Pons (tissue), 1 donor: ENCODE measurements around the gene CDH13.

ENCODE experiments used
- DNase-seq: peaks from one replicate; pipeline ENCODE4 v3.0.0-alpha.2; 2016; ENCODE audit warnings: low spot score

CDH13 gene

DNA sequence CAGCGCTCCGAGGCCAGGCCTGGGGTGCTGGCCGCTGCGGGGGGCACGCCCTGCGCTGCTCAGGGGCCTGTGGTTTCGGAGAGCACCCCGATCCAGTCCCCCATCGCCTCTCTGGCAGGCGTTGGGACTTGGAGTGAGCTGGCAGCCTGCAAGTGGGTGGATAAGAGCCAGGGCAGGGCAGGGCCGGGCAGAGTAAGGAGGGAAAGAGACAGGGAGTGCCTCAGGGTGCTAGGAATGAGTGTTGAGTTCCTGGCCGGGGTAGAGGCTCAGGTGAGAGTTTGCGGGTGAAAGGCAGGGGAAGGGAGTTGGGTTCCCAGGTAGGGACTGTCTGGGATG, 1.3 kb downstream of the CDH13 start:
- DNase-seq: no peak

DNA sequence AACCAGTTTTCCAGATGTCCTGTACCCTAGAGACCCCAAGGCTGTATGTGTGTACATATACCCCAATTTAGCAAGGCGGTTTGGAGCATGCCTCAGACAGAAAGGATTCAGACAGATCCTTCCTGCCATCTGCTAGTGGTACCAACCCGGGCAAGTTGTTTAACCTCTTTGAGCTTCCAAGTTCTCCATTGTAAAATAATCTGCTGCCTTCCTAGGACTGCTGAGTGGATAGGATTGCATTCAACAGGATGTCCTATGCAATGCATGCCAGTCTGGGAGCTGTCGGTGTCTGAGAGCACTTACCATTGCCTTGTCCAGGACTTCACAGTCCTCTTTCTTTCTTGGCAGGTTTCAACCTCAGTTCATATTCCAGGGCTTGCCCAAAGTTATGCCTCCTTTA, 1.9 kb downstream of the CDH13 start:
- no peak for DNase-seq

DNA sequence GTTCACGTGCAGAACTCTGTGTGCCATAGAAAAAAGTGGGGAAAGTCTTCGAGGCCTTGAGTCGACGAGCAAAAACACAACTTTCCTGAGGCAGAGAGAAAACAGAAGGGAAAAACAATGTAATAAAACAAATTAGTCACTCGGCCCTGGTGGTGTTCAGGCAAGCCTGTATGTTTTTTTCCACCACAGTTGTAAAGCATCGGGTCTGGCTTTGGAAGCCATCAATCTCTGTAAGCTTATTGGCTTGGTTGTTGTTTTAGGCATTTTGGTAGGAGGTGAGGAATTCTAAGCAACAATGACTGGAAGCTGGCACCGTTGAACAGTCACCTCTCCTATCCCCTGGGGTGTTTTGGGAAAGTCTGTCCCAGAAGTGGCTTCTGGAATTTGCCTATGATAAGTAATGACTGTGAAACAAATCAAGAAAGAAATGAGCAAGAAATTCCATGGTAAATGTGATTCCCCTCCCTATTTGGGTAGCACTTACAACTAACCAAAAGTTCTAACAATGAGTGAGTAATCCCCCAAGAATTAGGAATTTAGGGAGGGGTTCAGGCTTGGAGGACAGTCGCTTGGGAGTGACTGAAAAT, 2.8 kb downstream of the CDH13 start:
- no peak for DNase-seq

DNA sequence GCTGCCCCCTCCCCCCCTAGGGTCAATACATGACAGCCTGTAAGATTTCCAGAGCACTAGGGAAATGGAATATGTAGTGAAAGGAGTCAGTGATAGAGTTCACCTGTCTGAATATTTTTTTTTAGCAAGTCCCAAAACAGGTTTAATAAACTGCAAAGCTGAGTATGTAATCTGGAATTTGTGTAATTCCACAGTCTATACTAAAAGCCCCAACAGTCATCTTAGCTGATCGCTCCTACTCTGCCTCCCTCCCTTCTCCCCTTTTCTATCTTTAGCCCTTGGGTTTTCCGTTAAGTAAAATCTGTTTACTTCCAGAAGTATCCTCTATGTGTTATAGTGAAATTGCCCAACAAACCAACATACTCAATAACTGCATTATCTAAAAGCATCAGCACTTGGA, 3.5 kb downstream of the CDH13 start:
- DNase-seq: no peak

DNA sequence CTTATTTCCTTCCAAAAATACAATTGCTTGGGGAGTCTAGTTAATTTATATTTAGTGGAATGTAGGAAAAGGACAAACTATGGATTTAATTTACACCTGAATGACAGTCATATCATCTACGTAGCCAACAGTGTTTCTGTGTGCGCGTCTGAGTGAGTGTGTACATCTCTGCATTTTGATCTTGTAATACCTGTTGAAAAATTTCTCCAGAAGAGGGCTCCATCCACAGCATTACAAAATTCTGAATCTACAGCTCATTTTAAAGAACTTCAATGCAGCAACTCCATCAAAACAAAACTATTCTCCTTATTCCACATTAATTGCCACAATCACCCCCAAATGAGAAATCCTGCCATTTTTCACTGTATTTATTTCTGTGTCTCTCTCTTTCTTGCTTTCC, 3.9 kb downstream of the CDH13 start:
- no peak for DNase-seq

DNA sequence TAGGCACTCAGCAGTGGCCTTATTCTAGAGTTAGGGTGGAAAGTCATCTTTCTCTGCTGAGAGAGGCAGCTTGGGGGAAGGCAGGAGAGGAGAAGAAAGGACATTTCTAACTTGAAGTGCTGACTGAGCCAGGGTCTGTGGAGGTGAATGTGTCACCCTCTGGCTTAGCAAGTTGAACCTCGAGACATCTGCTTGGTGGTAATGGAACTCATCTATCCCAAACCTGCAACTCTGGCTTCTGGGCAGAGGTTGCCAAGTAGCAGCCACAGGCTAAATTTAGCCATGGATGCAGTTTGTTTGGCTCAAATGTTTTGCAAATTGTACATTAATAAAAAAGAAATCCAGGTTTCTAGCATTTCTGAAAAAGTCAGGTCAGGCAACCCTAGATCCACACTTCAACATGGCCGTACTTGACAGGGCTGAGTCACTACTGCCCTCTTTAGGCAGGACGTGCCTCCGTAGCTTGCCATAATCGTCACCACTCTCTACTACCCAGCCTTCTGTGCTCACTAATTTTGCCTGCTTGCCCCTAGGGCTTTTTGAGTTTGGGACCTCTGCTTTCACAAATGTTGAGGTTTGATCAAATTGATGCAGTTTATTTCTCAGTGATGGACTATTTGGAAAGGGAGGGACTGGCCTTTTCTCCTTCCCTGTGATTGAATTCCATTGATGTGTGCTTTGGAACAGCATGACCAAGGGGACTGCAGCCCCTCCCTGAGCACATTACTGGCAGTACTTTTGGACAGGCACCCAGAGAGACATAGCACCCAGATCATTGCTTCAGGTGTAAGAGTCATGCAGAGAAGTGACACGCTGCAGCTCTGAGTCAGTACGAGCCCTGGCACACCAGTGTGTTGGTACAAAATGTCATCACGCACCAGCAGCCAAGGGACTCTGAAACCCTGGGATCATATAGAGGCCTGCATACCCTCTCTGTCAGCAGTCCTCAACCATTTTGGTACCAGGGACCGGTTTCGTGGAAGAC, 5.2 kb downstream of the CDH13 start:
- DNase-seq: no peak

DNA sequence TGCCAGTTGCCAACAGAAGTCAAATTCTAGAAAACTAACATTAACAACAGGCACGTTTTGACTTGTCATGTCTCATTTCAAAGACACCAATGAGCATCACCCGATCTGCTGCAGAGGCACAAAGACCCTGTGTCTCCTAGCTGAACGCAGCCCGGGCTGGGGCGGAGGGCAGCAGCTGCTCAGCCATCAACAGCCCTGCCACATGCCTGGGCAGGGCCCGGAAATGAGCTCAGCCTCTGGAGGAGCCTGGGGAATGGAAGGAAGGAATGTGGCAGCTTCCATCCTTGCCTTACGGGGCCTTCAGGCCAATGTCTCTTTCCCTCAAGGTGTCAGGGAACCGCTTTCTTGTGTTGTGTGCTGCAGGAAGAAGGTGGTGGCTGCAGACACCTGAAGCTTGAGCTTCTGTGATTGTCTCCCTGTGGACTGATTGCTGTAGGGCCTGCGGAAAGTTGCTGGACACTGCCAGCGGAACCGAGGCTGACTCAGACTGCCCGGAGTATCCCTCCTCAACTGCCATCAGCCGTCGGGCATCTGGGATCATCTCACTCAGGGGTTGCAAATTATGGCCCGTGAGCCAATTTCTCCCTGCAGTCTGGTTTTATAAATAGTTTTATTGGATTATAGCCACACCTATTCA, 7.3 kb downstream of the CDH13 start:
- DNase-seq: peak; percentile 78

DNA sequence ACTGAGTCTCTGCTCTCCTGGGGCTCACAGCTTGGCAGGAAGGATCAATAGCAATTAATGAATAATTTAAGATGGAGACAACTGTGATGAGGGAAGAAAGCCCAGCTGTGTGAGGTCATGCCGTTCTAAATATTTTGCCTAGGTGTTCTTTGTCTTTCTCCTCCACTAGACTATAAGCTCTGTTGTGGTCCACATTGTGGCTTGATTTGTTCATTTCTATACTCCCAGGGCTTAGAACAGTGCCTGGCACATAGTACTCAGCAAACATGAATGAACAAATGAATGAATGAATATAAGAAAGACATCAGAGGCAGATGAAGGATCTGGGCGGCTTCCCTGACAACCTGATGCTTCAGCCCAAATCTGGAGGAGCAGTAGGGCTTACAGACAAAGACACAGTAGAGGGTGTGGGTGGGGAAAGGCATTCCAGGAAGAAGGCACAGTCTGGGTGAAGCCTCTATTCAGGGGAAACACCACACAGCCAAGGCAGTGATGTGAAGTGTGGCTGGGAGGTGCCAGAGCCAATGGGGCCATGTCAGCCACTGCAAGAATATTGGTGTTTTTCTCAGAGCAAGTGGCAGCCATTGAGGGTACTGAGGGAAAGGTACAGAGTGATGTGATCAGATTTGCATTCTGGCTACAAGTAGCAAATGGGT, 8.3 kb downstream of the CDH13 start:
- no peak for DNase-seq

DNA sequence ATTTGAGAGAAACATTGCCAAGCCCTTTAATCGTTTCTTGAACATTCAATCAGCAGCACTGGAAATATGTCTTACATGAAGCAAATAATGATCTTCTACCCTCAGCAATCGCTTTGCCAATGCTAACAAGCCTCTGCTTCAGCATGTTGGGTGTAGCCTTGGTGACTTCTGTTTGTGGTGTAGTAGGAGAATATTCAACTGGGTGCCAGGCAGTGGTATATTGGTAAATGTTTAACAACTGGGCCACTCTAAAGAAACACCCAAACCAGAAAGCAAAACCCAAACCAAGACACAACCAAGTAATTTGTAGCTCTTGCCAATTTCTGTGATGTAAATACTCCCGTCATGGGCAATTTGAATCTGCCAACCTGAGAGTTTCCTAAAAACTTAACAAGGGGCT, 9.7 kb downstream of the CDH13 start:
- DNase-seq: no peak

DNA sequence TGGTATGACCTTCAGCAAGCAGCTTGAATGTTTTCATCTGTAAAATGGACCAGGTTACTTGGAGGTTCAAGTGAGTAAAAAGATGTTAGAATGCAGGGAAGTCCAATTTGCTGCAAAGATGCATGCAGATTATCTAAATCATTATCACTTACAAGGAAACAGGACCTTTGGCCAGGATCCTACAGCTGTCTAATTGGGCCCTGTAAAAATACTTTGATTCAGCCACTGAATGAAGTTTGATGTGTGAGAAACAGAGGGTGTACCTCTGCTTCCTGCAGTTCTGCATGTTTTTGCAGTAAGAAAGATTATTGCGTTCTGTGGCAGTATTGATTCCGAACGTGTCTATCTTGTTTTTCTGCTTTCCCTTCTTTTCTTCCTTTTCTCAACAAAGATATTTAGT, 10.2 kb downstream of the CDH13 start:
- DNase-seq: no peak

DNA sequence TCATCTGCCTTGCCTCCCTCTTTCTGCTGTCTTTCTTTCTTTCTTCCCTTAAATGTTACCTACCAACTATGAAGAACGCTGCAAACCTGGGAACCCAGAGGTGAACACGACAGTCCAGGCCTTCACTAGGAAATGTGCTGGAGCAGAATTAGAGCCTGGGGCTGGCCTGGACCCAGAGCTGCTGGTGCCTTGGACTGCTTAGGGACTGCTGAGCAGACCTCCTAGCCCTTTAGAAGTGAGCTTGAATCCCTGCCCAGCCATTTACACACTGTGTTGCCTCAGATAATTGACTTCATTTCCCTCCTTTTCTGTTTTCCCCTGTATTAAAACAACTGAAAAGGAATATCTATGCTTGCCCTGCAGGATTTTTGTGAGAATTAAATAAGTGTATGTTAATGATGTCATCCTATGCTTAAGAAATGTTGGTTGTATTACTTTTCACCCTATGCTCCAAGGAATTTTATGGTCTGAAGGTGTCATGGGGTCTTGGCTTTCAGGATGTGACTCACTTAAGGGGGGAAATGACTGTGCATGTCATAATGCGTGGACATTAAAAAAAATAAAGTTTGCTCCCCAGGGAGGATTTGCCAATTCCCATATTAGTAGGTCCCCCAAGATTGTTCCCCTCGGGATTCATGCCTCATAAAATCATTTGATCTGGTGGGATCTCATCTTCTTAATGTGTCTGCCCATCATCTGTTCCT, 11.5 kb downstream of the CDH13 start:
- no peak for DNase-seq

DNA sequence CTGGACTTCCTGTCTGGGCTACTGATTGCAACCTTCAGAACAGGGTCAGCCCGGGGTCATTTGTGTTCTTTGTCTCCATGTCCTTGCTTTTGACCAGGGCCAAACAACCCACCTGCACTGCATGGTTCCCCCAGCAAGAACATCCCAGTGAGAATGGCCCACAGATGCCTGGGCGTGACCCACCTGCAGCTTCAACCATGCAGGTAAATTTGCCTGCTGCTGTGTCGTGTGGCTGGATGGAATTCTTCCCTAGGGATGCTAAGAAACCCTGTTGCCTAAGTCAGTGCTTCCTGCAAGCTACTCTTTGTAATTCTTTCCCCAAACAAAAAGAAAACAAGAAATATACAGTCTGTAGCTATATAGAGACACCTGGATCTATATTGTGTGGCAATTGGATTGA, 12.5 kb downstream of the CDH13 start:
- no peak for DNase-seq

DNA sequence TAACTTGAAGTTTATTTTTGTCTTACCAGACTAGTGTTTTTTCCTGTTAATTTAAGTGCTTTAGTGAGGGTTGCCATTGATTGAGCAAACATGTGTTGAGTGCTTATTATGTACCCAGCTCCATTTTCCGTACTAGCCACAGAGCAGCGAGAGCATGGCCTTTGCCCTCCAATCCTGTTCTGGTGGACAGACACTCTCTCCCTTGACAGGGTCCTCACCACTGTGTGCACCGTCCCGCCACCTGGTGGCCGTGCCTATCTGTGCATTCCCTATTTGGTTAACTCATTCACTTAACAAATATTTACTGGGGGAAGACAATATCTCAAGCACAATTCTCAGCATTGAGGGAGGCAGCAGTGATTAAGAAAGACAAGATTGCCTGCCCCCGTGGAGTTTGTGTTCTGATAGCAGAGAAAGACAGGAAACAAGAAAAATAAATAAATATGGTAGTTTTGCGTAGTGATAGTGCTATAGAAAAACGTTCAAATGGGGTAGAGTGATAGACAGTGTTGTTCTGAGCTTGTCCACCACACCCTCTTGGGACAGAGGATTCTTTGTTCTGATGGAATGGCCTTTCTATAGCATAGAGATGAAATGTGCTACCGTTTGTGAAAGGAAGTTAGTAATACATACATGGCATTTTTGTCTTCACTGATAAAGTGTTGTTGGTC, 13.0 kb downstream of the CDH13 start:
- peak; percentile 41 for DNase-seq

DNA sequence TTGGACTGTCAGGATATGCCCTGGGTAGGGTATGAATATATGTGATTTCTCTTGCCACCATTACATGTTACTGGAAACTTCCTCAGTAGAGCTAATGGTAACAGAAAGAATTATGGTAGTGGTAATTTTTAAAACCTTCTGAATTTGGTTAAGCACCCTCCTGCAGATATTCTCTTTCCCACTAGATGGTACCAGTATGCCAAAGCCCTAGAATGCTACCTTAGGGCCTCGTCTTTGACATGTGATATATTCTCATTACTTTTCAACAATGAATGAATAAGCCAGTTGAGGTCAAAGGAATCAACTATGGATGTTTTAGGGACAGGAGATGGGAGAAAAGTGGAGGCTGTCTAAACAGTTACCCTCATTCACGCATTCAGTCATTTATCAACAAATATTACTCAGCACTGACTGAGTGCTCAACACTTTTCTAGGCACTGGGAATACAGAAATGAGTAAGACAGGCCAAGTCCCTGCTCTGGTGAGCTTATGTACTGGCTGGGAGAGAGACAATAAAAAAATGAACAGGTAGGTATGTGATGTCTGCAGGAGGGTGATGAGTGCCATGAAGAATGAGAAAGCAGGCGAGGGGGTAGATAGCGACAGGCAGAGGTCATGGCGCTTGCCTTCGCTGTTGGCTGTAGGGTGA, 14.7 kb downstream of the CDH13 start:
- no peak for DNase-seq

DNA sequence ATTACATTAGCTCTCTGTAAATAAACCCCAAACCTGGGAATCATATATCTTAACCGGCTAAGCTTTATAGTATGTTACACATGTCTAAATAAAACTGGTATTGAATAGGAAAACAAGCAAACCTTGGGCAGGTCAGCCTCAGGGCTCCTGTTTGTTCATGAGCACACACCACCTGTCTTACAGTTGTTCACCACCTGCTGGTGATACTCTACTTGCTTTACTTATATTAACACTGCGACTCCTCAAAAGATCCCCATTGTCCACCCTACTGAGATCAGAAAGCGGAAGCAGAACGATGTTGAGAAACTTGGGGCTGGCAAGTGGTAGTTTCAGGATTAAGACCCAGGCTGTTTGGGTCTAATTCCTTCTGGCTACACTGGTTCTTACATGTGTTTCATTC, 16.4 kb downstream of the CDH13 start:
- DNase-seq: no peak

DNA sequence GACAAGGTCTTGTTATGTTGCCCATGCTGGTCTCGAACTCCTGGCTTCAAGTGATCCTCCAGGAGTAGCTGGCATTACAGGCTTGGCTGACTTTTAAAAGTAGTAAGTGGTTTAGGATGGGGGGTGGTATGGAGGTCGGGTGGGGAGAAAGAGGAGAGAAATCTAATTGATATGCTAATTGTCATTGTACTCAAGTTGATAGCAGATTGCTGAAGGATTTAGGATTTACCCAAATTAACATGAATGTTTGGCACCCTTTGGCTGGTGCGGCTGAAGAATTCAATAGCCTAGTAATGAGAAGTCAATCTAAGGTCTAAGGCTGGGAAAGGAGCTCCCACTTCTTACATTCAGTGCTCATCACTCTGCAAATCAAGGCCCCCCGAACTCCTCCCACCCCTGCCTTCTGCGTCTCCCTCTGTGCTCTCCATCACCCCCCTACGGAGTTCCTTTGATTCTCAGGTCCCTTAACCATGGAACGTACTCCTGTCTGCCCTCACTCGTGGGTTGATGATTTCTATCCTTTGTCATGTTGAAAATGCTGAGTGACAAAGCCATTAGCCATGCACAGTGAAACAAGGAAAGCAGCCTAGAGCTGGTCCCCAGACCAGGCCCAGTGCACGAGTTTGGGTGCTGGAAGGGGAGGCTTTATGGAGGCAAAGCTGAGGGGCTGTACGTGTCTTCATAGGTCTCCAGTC, 17.3 kb downstream of the CDH13 start:
- no peak for DNase-seq

DNA sequence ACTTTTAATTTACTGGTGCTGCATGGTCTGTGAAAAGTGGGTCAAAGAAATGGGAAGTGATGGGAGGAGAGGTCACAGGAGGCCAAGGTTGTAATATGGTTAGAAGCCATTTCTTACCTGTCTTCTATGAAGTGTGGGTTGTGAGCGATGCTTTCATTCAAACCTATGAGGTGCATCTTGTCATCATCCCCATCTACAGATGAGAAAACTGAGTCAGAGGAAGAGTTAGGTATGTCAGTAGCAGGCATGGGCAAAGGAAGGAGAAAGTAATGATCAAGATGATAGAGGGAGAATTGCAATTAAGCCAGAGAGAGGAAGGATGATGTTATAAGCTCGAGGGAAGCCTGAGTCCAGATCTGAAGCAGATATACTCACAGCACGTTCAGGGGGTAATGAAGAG, 19.7 kb downstream of the CDH13 start:
- no peak for DNase-seq

DNA sequence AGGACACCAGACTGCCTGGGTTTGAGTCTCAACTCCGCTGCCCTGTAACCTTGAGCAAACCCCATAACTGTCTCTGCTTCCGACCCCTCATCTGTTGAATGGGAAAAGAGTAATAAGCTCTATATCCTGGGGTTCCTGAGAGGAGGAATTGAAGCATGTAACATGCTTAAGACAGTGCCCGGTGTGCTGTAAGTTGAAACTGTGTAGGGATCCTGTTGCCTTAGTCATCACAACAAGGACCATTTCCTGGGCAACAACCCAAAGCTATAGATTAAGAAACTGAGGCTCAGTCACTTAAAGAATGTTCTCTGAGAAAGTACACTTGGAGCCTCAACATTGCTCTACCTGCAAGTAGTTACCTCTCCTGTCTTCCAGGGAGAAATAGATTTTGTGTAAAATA, 23.0 kb downstream of the CDH13 start:
- no peak for DNase-seq

DNA sequence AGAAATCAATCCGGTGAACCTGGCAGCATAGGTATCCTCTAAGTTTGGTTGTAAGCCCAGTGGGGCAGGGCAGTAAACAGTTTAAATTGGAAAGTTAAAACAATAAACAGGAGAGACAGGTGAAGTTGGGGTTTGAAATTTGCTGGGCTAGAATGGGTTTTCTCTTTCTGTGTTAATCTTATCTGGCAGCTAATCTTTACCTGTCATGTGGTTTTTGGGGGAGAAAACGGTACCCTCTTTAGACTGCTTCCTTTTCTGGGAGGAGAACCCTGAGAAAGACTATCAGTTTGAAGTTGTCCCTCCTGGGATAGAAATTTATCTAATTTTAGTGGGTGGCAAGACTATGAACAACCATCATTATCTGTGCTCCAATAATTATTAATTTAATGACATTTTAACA, 24.0 kb downstream of the CDH13 start:
- no peak for DNase-seq

DNA sequence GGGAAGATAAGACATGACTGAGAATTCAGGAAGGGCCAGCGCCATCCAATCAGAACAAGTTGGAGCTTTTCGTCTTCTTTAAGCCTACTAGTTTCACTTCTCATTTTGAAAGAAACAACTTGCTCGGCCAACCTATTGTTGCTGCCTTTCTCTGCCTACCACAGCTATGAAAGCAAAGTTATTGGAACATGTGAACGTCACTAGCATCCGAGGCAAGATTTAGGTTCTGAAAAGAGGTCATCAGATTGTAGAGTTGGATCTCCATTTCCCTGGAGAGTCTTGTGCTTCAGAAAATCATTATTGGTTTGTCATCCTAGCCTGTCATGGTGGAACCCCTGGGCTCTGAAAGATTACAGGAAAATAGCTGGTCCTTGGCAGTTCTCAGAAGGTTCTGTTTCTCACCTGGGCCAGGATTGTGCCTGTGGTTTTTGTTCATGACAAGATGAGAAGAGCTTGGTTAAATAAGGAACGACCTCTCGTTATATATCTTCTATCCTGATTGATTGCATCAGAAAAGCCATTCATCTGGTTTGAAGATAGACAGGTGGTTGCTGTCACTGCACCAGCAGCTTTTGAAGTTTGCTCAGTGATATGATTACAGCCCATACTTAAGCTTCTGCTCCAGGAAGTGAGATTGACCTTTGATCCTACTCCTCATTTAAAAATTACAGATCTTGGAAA, 25.3 kb downstream of the CDH13 start:
- DNase-seq: peak; percentile 34
